ENCODE results near the gene ANKRD18B. TPM values are rescaled to one million over a fixed set of nuclear protein-coding genes. Genes with fewer than 3 reads are reported as not detected.
"Not testable (repeated sequence)": the region's sequence is repeated elsewhere in the genome, so short reads cannot be mapped to it uniquely, and the experiment has no call there.

ANKRD18B gene
- total RNA-seq, 1 donor: not detected

GRCh38 chr9:33614001-33614687, 90.1 kb downstream of the ANKRD18B start:
- no peak overlapping the region for H3K4me3 ChIP-seq (ENCODE audit: insufficient read depth, low read length)
- no peak overlapping the region for H3K4me2 ChIP-seq (ENCODE audit: insufficient read depth, low read length)
- H3K36me3 ChIP-seq (ENCODE audit: insufficient read depth, low read length): no peaks in the 10 kb centered on the region
- H3K9me3 ChIP-seq (ENCODE audit: low read depth, low read length): no peaks in the 10 kb centered on the region
- no peaks in the 10 kb centered on the region for H3K79me2 ChIP-seq (ENCODE audit: insufficient read depth, low read length)
- no peak for TF ChIP-seq CTCF (IDR thresholded peaks at IDR 0.05; ENCODE audit: extremely low read depth, low read depth, low read length)
- H3K27me3 ChIP-seq (ENCODE audit: insufficient read depth, low read length): peaks cover 12% of the 10 kb centered on the region
- DNase-seq (ENCODE audit: insufficient read length, low spot score, missing footprints): no peak
- H4K20me1 ChIP-seq (ENCODE audit: insufficient read depth, low read length): no peaks in the 10 kb centered on the region
- no peak overlapping the region for H2AFZ ChIP-seq (ENCODE audit: low read length)
- no peaks in the 10 kb centered on the region for H3K4me1 ChIP-seq (ENCODE audit: insufficient read depth, low read length)
- H3K27ac ChIP-seq (ENCODE audit: low read depth, low read length): no peak overlapping the region

GRCh38 chr9:33618370-33618769, 94.3 kb downstream of the ANKRD18B start:
- not testable (repeated sequence) for H3K27ac ChIP-seq (ENCODE audit: low read depth, low read length); H2AFZ ChIP-seq (ENCODE audit: low read length); H3K79me2 ChIP-seq (ENCODE audit: insufficient read depth, low read length); H3K36me3 ChIP-seq (ENCODE audit: insufficient read depth, low read length); DNase-seq (ENCODE audit: insufficient read length, low spot score, missing footprints); H3K27me3 ChIP-seq (ENCODE audit: insufficient read depth, low read length); H3K9me3 ChIP-seq (ENCODE audit: low read depth, low read length); H4K20me1 ChIP-seq (ENCODE audit: insufficient read depth, low read length); H3K4me2 ChIP-seq (ENCODE audit: insufficient read depth, low read length); H3K4me3 ChIP-seq (ENCODE audit: insufficient read depth, low read length)
- peaks cover 11% of the 10 kb centered on the region for H3K4me1 ChIP-seq (ENCODE audit: insufficient read depth, low read length)

- Histone ChIP-seq H3K36me3 (ENCODE audit: insufficient read depth, low read length) (no peaks in the 10 kb centered on the region), H3K79me2 (ENCODE audit: insufficient read depth, low read length) (no peaks in the 10 kb centered on the region), H3K9me3 (ENCODE audit: low read depth, low read length) (no peaks in the 10 kb centered on the region), H3K27ac (ENCODE audit: low read depth, low read length) (no peak overlapping the region), H3K4me2 (ENCODE audit: insufficient read depth, low read length) (no peak overlapping the region), H3K27me3 (ENCODE audit: insufficient read depth, low read length) (no peaks in the 10 kb centered on the region), H4K20me1 (ENCODE audit: insufficient read depth, low read length) (no peaks in the 10 kb centered on the region), H3K4me3 (ENCODE audit: insufficient read depth, low read length) (no peak overlapping the region), H3K4me1 (ENCODE audit: insufficient read depth, low read length) (peaks cover 11% of the 10 kb centered on the region), H2AFZ (ENCODE audit: low read length) (no peak overlapping the region)
- TF ChIP-seq CTCF (IDR thresholded peaks at IDR 0.05; ENCODE audit: extremely low read depth, low read depth, low read length): no peak
- peak; percentile 65 for DNase-seq (ENCODE audit: insufficient read length, low spot score, missing footprints)
Observed at GRCh38 chr9:33619666-33620404, 95.8 kb downstream of the ANKRD18B start.

GRCh38 chr9:33620738-33621439, 96.8 kb downstream of the ANKRD18B start:
- H3K9me3 ChIP-seq (ENCODE audit: low read depth, low read length): no peaks in the 10 kb centered on the region
- TF ChIP-seq CTCF (IDR thresholded peaks at IDR 0.05; ENCODE audit: extremely low read depth, low read depth, low read length): no peak
- H4K20me1 ChIP-seq (ENCODE audit: insufficient read depth, low read length): no peaks in the 10 kb centered on the region
- no peaks in the 10 kb centered on the region for H3K36me3 ChIP-seq (ENCODE audit: insufficient read depth, low read length)
- H3K79me2 ChIP-seq (ENCODE audit: insufficient read depth, low read length): no peaks in the 10 kb centered on the region
- H3K27me3 ChIP-seq (ENCODE audit: insufficient read depth, low read length): no peaks in the 10 kb centered on the region
- peak overlapping the region; percentile 75 for H3K4me2 ChIP-seq (ENCODE audit: insufficient read depth, low read length)
- DNase-seq (ENCODE audit: insufficient read length, low spot score, missing footprints): peak; percentile 77
- H3K4me1 ChIP-seq (ENCODE audit: insufficient read depth, low read length): peaks cover 11% of the 10 kb centered on the region
- no peak overlapping the region for H3K27ac ChIP-seq (ENCODE audit: low read depth, low read length)
- peak overlapping the region; percentile 34 for H3K4me3 ChIP-seq (ENCODE audit: insufficient read depth, low read length)
- peak overlapping the region; percentile 66 for H2AFZ ChIP-seq (ENCODE audit: low read length)

Small RNA genes lying within 50 kb of the gene (small RNA-seq; reads per million reads assigned to genes)
- not detected for gene AL139008.1
- not detected for gene PRSS3P4

Other genes starting within 250 kb of the ANKRD18B start
- gene NFX1, start 233.7 kb upstream of the ANKRD18B start, total RNA-seq: 34.0 and 36.2 TPM in 2 replicates
- 0.59 TPM in 1 of 2 replicates, not detected in the other for gene AQP7, start 121.7 kb upstream of the ANKRD18B start, total RNA-seq
- gene AQP3, start 76.7 kb upstream of the ANKRD18B start, total RNA-seq: 0.72 and 0.88 TPM in 2 replicates
- 18.6 and 23.5 TPM in 2 replicates for gene NOL6, start 50.3 kb upstream of the ANKRD18B start, total RNA-seq

Data from osteoblast (primary cell).